ENCODE measurements around the gene GNG8.
"Not testable (repeated sequence)": the region's sequence is repeated elsewhere in the genome, so short reads cannot be mapped to it uniquely, and the experiment has no call there.

GNG8 gene

GRCh38 chr19:46646402-46646801 is 10.4 kb upstream of the GNG8 start:
- no peak for DNase-seq (ENCODE audit: low spot score)

- DNase-seq (ENCODE audit: low spot score): no peak
Observed at GRCh38 chr19:46644720-46645119, 8.7 kb upstream of the GNG8 start.

GRCh38 chr19:46640656-46641055 is 4.7 kb upstream of the GNG8 start:
- DNase-seq (ENCODE audit: low spot score): no peak

- DNase-seq (ENCODE audit: low spot score): no peak
Observed at GRCh38 chr19:46639358-46640182, 3.6 kb upstream of the GNG8 start.

GRCh38 chr19:46637224-46637623 is 1.2 kb upstream of the GNG8 start:
- no peak for DNase-seq (ENCODE audit: low spot score)

- DNase-seq (ENCODE audit: low spot score): no peak
Observed at GRCh38 chr19:46634656-46635218, 1.3 kb downstream of the GNG8 start.

GRCh38 chr19:46634045-46634655 is 1.9 kb downstream of the GNG8 start:
- no peak for DNase-seq (ENCODE audit: low spot score)

- no peak for DNase-seq (ENCODE audit: low spot score)
Observed at GRCh38 chr19:46633130-46633529, 2.9 kb downstream of the GNG8 start.

DNA sequence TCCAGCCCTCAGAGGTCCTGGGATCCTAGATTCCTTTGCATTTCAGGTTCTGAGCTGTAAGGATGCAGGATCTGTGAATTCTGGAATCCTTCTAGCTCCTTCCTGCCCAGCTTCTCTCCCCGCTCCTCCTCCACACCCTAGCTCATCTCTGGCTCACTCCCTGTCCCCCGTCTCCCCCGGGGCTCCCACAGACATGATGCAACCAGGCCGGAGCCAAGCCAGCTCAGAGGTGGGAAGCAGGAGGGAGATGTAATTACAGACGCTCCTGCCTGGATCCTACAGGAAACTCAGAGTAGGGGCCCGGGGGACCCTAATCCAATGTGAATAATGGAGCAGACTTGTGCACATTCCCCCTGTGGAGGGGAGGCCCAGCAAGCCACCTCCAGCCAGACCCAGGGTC is 4.5 kb downstream of the GNG8 start:
- no peak for DNase-seq (ENCODE audit: low spot score)

DNA sequence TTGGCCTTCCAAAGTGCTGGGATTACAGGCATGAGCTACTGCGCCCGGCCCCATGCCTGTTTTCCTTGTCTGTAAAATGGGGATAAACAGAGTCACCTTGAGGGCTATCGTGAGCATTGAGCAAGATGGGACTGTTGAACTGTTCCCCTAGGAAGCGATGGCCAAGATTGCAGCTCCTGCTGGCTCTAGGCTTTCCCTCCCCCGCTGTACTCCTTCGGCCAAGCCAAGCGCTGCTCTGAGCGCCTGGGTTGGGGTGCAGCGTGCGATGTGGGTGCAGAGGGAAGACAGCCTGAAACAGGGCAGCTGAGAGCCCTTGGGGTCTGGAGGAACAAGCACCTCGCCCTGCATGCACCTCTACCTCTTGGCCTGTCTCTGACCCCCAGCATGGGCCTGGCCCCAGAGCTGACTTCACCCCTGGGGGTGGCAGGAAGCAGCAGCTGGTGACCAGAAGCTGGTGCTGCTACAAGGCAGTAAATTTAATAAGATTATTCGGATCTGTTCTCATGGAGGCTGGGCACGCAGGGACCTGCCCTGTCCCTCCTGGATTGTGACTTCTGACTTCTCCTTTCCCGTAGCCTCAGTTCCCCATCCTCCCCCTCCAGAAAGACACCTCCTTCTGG is 5.3 kb downstream of the GNG8 start:
- no peak for DNase-seq (ENCODE audit: low spot score)

GRCh38 chr19:46629546-46630025 is 6.4 kb downstream of the GNG8 start:
- DNase-seq (ENCODE audit: low spot score): no peak

- not testable (repeated sequence) for DNase-seq (ENCODE audit: low spot score)
Observed at GRCh38 chr19:46628970-46629369, 7.0 kb downstream of the GNG8 start.

- DNase-seq (ENCODE audit: low spot score): no peak
Observed at GRCh38 chr19:46626446-46626845, 9.6 kb downstream of the GNG8 start.

- no peak for DNase-seq (ENCODE audit: low spot score)
Observed at GRCh38 chr19:46625731-46626130, 10.3 kb downstream of the GNG8 start.

DNA sequence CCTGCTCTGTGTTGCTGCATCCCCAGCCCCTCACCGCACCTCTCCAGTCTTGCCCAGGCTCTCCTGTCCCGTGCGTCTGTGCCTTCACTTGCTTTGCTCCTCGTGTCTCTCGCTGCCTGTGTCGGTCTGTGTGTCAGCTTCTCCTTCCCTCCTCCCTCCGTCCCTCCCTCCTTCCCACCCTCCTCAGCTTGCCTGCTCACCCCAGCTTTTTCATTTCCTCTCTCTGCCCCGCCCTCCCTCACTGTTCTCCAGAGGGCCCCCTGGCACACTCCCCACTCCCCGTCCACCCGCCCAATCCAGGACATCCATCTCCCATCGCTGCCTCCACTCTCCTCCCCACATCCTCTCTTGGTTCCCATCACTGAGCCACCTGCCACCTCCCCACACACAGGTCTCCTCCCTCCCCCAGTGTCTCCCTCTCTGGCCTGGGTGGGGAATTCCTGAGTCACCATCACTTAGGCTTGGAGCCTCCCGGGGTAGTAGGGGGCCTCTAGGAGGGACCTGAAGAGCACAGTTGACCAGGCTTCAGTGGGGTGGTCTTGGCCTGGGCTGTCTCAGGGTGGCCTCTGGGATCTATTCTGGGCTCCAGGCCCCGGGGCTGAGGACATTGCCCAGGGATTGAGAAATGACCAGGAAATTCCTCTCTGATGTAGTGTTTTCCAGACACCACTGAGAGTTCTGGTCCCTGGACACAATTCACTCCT is 10.9 kb downstream of the GNG8 start, which contains the start of gene PTGIR:
Gene PTGIR (minus strand): TSS at position 132 of the 704 bp plus-strand sequence. CDS start 864 bp downstream, outside the sequence.
- DNase-seq (ENCODE audit: low spot score): no peak

DNA sequence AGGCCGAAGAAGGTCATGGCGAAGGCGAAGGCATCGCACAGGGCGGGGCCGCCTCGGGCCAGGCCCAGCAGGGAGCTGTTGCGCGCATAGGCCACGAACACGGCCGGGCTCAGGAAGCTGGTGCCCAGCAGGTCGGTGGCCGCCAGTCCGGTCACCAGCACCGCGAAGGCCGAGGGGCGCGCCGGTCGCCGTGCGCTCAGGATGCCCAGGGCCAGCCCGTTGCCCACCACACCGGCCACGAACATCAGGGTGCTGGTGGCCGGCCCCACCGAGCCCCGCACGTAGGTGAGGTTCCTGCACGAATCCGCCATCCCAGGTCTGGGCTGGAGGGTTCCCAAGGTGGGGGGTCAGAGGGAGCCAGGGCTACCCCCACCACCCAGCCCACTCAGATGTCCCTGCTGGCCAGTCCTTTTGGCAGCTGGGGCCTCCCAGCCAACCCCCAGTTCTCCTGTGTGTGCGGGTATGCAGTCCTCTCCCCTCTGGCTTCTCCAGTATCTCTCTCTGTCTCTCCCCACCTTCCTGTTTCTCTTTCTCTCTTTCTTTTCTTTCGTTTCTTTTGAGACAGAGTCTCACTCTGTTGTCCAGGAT is 12.0 kb downstream of the GNG8 start:
- DNase-seq (ENCODE audit: low spot score): no peak

GRCh38 chr19:46622118-46622446 is 13.9 kb downstream of the GNG8 start:
- DNase-seq (ENCODE audit: low spot score): no peak

DNA sequence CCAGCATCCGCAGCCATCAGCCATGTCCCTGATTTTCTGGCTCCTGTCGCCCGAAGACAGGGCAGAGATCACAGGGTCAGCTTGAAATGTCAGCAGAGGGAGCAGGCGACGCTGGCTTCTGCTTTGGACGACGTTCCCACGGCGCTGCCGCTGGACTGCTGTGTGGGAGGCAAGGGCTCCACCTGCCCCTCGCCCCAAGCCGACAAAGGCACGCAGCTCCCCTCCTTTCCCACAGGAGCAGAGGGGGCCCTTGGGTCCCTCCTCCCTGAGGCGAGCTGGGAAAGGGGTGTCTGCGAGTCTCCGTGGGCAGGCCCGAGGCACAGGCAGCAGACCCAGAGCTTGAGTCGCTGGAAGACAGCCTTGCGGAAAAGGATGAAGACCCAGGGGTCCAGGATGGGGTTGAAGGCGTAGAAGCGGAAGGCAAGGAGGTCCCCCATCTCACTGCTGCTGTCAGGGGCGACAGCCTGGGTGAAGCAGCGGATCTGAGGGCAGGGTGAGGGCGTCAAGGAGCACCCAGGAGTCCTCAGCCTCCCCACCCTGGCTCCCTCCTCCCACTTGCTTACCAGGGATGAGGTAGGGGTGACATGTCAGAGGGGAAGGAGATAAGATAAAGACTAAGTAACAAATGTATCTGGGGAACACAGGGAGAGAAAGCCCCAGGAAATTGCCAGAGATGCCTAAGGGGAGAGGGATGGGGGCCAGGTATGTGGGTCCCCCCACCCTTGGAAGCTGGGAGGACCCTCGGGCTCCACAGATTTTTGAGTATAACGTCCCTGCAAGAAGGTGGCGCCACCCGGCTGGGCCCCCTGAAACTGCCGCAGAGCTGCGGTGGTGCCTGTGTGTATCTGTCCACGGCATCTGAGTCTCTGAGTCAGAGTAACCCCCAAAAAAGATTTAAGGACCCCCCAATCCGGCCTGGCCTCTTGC is 14.5 kb downstream of the GNG8 start:
- DNase-seq (ENCODE audit: low spot score): no peak

GRCh38 chr19:46620716-46621115 is 15.3 kb downstream of the GNG8 start:
- no peak for DNase-seq (ENCODE audit: low spot score)

- no peak for DNase-seq (ENCODE audit: low spot score)
Observed at GRCh38 chr19:46620267-46620666, 15.7 kb downstream of the GNG8 start.
